Measurements from ENCODE around the gene ELFN2.

The ELFN2 gene

DNA sequence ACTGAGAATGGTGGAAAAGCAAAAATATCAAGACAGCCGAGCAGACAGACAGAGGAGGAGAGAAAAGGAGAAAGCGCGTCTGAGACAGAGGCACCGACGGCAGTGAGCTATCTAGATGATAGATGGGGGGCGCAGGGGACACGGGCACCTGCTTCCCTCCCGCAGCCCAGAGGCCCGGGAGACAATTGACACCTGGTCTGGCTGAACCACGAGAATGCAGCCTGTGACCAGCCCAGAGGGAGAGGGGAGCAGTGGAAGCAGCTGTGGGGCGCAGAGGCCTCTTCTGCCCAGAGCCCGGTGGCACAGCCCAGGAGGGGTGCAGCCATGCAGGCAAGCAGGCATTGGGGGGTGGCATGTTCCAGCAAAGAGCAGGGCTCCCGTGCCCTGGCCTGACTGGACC lies 48.2 kb downstream of the ELFN2 start:
- DNase-seq = no peak

DNA sequence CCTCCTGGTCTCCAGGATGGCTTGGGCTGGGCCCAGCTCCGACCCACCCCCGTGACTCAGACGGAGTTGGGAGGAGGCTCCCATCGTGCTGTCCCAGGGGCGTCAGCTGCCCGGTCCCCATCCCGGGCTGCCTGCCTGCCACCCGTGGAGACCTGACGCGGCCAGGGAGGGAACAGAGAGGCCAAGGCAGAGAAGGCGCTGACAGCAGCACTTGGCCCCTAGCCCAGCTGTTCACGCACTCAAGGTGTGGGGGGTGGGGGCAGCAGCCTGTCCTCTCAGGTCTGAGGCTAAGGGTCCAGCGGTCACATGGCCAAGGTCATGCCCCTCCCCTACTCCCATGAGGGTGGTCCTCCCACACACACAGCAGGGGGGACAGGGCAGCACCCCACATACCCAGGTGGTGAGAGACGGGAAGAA lies 48.6 kb downstream of the ELFN2 start:
- DNase-seq = no peak

DNA sequence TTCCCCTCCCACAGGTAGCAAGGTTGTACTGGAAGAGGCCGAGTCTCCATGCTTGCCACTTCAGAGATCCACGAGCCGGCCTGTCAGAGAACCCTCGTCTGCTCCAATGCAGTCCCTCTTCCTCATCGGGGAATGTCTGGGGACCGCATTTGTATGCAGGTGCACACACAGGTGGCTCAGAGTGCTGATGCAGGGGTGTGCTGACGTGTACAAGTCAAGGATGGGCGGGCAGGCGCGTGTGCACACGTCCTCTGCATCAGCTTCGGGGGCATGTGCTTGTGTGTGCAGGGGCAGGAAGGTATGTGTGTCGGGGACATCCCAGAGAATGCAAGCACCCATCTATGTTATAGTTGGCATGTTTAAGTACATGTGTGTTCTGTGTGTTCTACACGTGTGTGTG lies 49.4 kb downstream of the ELFN2 start:
- DNase-seq = no peak

DNA sequence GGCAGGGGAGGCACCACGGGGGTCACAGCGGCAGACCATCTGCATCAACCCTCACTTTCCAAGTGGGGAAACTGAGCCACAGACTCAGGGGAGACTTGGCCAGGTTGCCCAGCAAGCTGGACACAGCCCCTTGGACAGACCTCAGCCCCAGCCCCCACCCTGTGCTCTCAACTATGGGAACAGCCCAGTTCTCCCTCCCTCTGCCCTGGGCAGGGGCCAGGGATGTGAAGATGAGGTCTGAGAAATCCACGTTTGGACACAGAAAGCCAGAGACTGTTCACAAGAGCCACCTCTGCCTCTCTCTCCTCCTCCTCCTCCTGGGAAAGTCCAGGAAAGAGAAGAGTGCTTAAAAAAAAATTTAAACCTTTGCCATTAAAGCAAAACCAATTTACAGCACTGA lies 50.1 kb downstream of the ELFN2 start:
- DNase-seq = no peak

DNA sequence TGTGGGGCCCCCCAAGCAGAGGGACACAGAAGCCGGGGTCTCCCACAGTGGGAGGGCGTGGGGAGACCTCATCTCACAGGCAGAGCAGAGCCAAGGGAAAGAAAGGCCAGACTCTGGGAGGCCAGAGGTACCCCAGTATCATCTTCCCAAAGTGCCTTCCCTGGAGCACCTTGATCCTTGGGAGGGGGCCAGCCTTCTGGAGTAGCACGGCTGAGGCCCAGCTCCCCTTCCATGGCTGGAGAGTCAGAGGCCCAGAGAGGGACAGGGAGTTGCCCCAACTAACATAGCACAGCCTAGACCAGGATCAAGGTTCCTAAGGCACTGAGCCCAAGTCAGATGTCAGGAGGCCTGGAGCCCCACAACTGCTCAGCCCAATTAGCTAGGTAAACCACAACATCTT lies 50.6 kb downstream of the ELFN2 start:
- DNase-seq = no peak

DNA sequence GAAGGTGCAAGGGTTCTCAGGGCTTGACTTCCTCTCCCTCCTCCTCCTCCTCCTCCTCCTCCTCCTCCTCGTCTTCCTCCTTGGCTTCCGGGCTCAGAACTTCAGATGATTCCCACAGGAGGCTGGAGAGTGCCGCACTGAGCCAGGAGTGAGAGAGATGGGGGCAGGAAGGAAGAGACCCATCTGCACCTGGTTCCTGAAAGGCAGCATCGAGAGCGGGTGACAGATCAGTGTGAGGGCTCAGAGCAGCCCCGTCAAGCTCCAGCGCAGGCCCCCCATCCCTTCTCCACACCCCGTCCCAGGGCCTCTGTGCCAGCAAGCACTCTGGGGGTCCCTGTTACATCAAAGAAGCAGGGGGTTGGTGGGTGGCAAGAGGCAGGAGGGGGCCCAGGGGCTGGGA lies 51.5 kb downstream of the ELFN2 start:
- no peak for DNase-seq

DNA sequence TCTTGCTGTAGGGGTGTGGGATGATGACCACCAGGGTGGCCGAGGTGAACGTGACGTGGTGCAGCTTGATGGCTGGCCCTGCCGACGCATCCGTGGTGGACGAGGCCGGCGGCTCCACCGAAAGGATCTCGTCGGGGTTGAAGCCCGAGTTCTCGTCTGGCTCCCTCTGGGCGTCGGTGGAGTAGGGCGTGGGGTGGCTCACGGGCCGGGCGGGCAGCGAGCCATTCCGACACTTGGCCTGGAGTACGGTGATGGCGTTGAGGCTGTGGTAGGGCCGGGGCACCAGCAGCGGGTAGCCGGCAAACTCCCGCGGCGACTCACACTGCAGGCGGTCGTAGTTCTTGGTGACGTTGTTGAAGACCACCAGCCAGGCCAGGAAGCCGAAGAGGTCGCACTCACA lies 52.7 kb downstream of the ELFN2 start:
- DNase-seq = no peak

DNA sequence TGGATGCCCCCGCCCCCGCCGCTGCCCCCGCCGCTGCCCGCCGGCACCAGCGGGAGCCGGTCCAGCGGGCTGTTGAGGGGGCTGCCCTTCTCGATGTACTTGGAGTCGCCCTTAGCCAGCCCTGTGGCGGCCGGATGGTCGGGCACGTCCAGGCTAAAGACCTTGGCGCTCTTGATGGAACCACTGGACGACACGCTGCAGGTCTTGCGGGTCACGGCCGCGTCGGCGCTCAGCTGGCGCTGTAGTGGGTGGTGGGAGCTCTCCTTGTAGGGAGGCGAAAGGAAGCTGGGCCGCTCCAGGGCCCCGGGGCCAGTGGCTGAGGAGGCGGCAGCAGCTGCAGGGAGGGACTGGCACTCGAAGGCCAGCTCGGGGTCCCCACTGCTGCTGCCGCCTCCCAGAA lies 53.8 kb downstream of the ELFN2 start:
- no peak for DNase-seq

DNA sequence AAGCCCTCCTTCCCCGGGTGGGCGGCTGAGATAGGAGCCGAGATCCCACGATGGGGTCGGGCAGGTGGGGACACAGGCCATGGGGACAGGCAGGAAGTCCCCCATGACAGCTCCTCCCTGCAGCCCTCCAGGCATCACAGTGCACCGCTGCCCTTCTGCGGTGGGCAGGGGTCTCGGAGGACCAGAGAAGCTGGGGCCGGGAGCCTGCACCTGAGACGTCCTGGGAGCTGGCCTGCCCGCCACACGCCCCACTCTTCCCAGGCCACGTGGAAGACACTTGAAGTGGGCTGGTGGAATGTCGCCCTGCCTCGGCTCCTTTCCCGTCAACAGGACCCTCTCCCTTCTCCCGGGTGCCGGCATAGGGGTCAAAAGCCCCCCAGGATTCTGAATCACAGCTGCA lies 55.4 kb downstream of the ELFN2 start:
- no peak for DNase-seq

DNA sequence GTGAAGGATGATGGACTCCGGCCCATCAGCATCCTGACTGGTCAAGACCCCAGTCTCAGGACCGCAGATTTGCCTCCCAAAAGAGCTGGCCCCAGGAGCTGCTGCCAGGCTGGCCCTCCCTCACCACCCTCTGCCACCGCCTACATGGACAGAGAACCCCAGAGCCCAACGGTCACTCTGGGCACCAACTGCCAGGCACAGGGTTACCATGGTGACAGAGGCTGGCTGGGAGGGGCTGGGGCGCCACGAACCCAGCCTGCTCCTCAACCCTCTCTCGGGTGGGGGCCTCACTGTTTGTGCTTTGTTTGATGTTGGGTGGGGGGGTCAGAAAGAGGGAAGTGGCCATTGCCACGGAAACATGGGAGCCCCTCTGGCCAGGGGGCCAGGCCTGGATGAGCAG lies 55.8 kb downstream of the ELFN2 start:
- no peak for DNase-seq

DNA sequence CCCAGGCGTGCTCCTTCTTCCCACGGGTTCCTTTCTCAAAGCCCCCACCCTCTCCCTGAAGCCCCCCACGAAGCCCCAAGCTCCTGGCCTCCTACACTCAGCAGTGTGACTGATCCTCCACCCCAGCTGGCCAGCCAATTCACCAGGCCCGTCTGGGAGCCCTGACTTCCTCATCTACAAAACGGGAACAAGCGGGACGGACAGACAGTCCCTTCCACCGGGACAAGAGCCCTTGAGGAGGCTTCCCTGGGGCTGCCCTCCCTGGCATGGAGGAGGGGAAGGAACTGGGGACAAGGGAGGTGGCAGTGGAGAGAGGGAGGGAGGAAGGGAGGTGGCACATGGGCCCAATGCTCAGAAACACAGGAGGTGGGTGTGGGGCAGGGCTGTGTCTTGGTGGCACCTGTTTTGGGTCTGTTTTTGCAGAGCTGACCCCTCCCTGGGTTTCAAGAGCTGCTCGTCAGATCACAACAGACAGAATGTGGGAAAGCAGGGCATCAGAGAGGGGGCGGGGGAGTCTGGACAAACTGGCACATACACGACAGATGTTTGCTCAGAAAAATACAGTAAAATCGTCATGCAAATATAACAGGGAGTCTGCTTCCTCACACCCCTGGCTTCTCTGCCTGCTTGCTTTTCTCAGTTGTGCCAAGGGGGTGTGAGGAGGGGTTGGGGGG lies 56.8 kb downstream of the ELFN2 start:
- DNase-seq = no peak

DNA sequence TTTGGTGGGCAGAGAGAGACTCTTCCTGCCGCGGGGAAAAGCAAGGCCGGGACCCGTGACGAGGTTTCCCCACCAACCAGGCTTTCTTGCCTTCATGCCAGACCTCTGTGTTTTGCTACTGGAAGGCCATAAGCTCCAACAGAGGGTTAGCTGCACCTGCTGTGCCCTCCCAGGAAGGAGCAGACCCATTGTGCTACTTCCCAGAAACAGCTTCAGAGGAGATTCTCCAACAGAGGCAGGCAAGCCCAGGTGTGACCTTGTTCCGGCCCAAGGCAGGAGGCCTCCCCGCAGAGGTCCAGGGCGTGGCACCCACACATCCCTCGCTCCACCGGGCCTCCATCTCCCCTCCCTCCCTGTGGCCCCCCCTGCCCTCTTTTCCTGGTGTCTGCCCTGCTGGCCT lies 57.8 kb downstream of the ELFN2 start:
- DNase-seq = no peak

DNA sequence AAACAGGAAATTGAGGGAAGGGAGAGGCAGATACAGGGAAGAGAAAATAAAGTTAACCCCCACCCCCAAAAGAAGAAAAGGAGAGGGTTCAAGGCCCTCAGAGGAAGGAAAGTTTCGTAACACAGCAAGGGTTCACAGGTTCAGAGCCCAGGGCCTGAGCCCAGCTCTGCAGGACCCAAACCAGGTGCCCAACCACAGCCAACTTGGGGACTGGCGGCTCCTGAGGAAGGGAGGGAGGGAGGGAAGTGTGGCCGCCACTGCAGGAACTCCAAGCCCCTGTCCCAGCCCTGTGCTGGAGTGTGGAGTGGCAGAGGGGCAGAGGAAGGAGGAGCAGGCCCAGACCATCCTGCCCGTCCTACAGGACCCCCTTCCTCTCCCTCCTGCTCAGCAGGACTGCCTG lies 59.2 kb downstream of the ELFN2 start:
- no peak for DNase-seq

DNA sequence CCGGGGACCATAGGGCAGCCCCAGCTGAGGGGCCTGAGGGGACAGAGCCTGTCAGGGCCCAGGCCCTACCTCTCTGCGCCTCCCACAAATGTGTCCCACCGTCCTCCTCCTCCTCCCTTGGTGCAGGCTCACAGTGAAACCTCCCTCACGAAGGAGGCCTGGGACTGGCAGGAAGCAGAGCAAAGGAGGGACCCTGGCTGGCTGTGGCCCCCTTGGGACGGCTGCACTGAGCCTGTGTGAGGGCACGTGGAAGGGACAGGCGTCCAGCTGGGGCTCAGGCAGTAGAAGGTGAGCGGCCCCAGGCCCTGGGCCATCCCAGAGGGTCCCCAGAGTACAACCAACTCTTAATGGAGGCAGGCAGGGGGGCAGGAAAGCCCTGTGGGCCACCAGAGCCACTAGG lies 60.7 kb downstream of the ELFN2 start:
- DNase-seq = no peak

DNA sequence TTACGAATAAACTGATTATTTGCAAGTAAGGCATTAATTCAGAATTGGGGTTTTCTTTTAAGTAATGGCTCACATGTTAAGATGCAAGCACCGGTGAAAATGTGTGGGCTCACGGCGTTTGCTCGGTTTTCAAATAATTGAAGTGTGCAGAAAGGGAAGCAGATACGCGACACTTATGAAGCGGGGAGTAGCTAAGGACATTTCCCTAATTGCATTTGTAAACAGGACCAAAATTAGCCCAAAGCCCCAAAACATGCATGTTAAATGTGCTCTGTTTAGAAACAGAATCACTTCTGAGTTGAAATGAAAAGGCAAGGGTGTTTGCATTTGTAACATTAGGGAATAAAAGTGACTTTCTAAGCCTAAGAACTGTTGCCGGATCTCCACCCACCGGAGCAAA lies 61.3 kb downstream of the ELFN2 start:
- DNase-seq = no peak

DNA sequence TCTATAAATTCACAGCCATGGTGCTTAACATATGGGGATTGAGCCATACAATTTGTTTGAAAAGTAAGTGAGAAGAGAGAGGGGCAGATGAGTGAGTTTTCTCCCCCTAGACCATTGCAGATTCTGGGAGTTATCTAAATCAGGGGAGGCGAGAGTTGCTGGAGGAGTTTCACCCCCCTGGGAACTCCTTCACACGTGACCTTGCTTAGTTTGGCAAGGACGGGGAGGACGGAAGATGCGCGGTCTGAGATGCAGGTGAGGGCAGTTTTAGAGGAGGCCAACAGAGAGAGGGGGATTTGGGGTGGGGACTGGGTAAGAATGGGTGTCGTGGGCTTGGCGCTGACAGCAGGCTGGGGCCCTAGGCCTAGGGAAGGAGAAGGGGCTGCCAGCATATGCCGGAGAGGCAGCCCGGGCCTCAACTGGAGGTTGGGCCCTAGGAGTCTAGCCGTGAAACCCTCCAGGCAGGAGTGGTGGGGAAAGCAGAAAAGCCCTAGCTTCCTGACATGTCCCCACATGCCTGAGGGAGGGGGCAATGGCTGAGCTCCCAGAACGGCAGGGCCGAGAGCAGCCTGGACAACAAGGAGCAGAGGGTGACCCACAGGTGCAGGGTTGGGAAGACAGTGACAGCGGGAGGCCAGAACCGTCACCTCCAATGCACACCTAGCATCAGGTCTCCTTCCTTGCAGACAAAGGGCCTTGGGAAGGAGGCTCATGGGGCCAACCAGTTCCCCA lies 63.9 kb downstream of the ELFN2 start:
- no peak for DNase-seq

DNA sequence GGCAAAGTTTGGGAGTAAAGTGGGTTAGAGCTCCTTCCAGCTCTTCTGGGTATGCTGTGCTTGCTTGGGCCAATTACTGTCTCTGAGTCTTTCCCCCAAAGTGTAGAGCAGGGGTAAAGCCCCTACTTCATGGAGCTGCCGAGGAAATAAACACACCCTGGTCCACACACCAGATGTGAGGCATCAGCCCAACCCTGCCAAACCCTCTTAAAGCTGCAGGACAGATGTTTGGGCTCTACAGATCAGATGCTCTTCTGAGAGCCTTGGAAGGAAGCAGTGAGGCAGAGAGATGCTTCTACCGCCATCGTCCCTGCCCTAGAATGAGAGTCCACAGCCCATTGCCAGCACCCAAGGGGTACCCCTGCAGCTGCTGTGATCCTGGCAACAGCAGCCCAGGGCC lies 64.7 kb downstream of the ELFN2 start:
- DNase-seq = no peak

DNA sequence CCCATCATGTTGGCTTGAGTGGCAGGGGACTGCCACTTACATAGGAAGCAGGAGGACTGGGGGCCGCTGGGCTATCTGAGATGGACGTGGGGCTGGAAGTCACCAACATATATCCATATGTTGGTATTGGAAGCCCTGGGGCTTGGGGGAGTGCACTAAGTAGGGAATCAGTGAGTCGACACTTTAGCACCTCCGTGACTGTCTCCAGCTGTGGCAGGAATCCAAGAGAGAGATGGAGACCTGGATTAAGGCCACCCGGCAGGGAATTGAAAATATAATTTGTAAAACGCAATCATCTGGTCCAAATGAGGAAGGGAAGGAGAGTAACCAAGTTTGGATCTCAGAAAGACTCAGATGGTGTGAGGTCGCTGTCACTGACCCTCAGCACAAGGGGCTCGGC lies 68.4 kb downstream of the ELFN2 start:
- DNase-seq = no peak

DNA sequence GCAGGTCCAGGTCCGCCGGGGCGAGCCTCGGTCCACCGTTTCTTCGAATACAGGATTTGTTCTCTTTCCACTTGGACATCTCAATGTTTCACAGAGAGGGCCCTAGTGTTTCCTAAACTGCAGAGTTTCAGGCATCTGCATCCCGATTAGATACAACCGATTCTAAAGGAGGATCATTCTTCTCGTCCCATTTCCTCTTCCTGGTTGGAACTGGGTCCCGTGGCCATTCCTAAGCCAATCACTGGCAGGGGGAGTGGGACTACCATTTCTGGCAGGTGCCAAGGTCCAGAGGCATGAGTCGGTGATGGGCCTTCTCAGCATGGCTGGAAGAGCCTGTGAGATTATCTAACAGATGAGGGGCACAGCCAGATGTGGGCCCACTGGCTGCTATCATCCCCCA lies 68.9 kb downstream of the ELFN2 start:
- DNase-seq = no peak

DNA sequence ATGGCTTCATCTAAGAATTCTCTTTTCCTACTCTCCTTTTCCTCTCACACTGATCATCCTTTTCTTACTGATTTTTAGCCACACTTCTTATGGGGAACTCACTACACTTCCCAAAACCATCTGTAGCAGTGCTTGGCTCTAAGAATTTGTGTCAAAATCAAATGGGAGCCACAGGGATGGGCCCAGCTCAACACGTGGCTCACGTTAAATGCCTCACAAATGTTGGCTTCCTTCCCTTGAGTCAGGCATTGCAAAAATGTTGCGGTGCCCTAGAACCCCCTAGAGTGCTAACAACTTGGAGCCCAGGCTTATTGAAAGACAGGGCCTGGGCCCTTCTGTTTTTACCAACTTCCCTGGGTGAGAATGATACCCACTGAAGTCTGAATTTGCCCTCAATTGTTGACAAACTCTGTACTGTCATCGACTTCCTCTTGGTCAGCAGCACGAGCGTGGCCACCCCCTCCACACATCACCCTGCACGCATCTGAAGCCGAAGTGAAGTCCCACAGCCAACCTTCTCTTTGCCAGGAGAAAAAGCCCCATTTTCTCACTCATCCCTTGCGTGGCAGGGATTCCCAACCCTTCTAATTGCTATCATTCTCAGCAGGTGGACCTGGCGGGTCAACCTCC lies 69.7 kb downstream of the ELFN2 start:
- no peak for DNase-seq

DNA sequence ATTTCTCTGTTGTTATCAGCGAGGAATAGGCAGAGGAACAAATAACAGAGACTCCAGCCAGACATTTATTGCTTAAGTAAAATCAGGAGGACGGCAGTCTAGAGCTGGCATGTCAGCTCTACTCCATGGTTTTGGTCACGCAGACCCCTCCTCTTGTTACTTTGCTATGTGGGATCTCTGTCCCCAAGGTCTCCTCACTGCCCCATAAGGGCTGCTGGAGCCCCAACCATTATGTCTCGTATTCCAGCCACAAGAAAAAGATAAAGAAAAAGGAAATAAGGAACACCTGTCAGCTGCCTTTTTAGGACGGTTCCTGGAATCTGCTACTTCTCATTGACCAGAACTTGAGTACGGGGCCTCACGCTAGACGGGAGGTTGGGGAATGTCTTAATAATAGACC lies 70.4 kb downstream of the ELFN2 start:
- DNase-seq = no peak

DNA sequence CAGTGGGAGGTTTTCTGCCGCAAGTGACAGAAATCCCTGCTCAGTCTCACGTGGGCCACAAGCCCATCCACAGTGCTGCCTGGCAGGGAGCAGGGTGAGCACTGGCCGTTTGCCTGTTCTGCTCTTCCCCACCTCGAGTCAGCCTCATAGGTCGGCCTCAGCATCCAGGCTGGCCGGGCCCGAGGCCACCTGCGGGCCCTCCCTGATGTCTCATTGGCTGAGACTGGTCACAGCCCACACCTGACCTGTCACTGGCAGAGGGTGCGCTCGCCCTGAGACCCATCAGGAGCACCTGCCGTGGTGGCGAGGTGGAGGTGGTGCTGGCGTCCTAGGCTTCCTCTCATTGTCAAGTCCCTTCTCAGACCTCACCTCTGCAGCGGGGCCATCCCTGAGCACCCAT lies 72.1 kb downstream of the ELFN2 start:
- no peak for DNase-seq

DNA sequence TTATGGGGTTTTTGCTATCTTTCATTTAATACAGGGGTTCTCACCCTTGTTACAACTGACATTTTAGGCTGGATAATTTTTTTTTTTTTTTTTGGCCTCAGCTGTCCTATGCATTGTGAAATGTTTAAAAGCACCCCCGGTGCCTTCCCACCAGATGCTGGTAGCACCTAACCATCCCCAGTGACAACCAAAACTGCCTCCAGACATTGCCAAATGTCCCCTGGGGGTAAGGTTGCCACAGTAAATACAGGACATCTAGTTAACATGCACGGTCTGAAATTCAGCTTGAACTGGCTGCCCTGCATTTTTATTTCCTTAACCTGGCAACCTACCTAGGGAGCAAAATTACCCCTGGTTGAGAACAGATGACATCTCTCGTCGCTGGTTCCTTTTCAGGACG lies 72.6 kb downstream of the ELFN2 start:
- DNase-seq = no peak

DNA sequence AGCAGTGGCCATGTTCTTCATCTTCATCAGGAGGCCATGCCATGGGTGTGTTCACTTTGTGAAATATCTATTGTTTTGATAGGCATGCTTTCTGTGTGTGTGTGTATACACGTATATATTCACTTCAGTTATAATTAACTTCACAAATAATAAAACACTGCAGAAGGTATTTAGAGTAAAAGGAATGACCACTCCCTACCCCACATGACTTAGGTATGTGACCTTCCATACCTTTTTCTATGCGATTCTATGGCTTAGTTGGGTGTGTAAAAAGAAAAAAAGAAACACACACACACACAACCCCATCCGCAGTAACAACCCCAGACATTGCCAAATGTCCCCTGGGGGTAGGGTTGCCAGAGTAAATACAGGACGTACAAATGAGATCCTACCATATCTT lies 73.0 kb downstream of the ELFN2 start:
- no peak for DNase-seq

DNA sequence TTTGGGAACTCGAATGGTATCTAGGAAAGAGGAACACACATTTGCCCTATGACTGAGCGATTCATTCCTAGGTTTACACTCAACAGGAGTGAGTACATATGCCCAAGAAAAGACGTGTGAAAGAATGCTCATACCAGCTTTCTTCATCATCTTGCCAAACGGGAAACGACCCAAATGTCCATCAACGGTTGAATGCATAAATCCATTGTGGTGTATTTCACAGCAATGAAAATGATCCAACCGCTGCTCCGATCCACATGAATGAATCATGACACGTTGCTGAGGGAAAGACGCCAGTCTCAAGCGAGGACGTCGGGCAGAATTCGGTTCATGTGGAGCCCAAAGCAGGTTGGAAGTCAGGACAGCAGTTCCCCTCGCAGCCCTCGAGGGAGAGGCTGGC lies 73.4 kb downstream of the ELFN2 start:
- no peak for DNase-seq

Measured in T1000 (cell line).